ENCODE results near the gene PTRH2. TPM values are rescaled to one million over a fixed set of nuclear protein-coding genes. Genes with fewer than 3 reads are reported as not detected.

PTRH2 gene
- total RNA-seq, 1 donor from 2014 or later: 125 TPM

- Histone ChIP-seq H3K9me3 (no peaks in the 10 kb centered on the region), H3K27ac (no peak overlapping the region), H3K4me3 (no peak overlapping the region), H3K27me3 (no peaks in the 10 kb centered on the region), H3K4me1 (peaks cover 0 to 18% of the 10 kb centered on the region in 2 donors), H3K36me3 (peaks cover 0 to 4% of the 10 kb centered on the region in 2 donors)
- TF ChIP-seq, protein P1, sequence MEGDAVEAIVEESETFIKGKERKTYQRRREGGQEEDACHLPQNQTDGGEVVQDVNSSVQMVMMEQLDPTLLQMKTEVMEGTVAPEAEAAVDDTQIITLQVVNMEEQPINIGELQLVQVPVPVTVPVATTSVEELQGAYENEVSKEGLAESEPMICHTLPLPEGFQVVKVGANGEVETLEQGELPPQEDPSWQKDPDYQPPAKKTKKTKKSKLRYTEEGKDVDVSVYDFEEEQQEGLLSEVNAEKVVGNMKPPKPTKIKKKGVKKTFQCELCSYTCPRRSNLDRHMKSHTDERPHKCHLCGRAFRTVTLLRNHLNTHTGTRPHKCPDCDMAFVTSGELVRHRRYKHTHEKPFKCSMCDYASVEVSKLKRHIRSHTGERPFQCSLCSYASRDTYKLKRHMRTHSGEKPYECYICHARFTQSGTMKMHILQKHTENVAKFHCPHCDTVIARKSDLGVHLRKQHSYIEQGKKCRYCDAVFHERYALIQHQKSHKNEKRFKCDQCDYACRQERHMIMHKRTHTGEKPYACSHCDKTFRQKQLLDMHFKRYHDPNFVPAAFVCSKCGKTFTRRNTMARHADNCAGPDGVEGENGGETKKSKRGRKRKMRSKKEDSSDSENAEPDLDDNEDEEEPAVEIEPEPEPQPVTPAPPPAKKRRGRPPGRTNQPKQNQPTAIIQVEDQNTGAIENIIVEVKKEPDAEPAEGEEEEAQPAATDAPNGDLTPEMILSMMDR (IDR thresholded peaks at IDR 0.05): no peak
- DNase-seq (ENCODE audit: low spot score in 2 of 2): no peak
- intact Hi-C loops (cut with DNase I): no loop called here
Measured at GRCh38 chr17:59727817-59728533, 20.7 kb upstream of the PTRH2 start.

- TF ChIP-seq, protein P1 (IDR thresholded peaks at IDR 0.05): no peak
- Histone ChIP-seq H3K36me3 (no peaks in the 10 kb centered on the region), H3K27me3 (no peaks in the 10 kb centered on the region), H3K4me3 (no peak overlapping the region), H3K4me1 (peaks cover 0 to 18% of the 10 kb centered on the region in 2 donors), H3K27ac (peak overlapping the region; percentile 41 to 54), H3K9me3 (no peaks in the 10 kb centered on the region)
- no peak for DNase-seq (ENCODE audit: low spot score in 2 of 2)
- intact Hi-C loops (cut with DNase I): no loop called here
Measured at GRCh38 chr17:59725691-59726090, 18.5 kb upstream of the PTRH2 start.

DNA sequence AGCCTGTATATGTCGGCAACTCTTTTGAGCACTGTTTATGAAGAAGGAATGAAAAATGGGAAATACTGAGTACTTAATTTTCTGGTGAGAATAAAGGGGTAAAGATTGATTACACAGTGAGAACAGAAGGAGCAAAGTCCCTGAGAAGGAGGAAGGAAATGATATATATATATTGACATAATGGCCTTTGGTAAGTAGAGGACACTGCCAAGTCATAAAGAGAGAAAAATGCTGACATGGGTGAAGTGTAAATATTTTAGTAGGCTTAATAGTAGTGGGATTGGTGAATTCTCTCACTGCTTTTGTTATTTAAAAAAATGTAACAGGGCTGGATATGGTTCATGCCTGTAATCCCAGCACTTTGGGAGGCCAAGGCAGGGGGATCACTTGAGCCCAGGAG lies 16.4 kb upstream of the PTRH2 start:
- H3K4me3 ChIP-seq: no peak overlapping the region
- peaks cover 0 to 18% of the 10 kb centered on the region in 2 donors for H3K4me1 ChIP-seq
- intact Hi-C loops (cut with DNase I): no loop called here
- no peak for DNase-seq (ENCODE audit: low spot score in 2 of 2)
- H3K27ac ChIP-seq: no peak overlapping the region
- H3K9me3 ChIP-seq: no peaks in the 10 kb centered on the region
- TF ChIP-seq, protein P1 (IDR thresholded peaks at IDR 0.05): no peak
- no peaks in the 10 kb centered on the region for H3K27me3 ChIP-seq
- no peaks in the 10 kb centered on the region for H3K36me3 ChIP-seq

DNA sequence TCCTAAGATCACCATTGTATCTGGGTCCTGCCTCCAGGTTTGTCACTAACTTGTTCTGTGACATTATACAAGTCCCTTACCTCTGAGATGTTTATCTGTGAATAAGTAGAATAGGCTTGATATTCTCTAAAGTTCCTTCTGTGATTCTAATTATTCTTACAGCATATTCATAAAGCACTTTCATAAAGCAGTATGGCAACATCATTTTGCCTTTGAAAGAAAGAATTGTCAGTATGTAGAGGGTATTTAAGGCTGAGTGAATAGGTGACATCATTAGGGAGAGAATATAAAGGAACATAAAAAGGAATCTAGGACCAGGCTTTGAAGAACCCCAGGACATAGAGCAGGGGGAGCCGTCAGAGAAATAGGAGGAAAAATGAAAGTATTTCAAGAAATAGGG lies 15.8 kb upstream of the PTRH2 start:
- no peaks in the 10 kb centered on the region for H3K36me3 ChIP-seq
- TF ChIP-seq, protein P1 (IDR thresholded peaks at IDR 0.05): no peak
- no peak overlapping the region for H3K4me3 ChIP-seq
- H3K4me1 ChIP-seq: peaks cover 0 to 18% of the 10 kb centered on the region in 2 donors
- no peak overlapping the region for H3K27ac ChIP-seq
- H3K27me3 ChIP-seq: no peaks in the 10 kb centered on the region
- no peak for DNase-seq (ENCODE audit: low spot score in 2 of 2)
- intact Hi-C loops (cut with DNase I): no loop called here
- no peaks in the 10 kb centered on the region for H3K9me3 ChIP-seq

- DNase-seq (ENCODE audit: low spot score in 2 of 2): no peak
- Histone ChIP-seq H3K9me3 (no peaks in the 10 kb centered on the region), H3K36me3 (no peaks in the 10 kb centered on the region), H3K4me3 (no peak overlapping the region), H3K27ac (no peak overlapping the region), H3K4me1 (peaks cover 0 to 18% of the 10 kb centered on the region in 2 donors), H3K27me3 (no peaks in the 10 kb centered on the region)
- TF ChIP-seq, protein P1 (IDR thresholded peaks at IDR 0.05): no peak
- intact Hi-C loops (cut with DNase I): no loop called here
Measured at GRCh38 chr17:59722623-59723022, 15.4 kb upstream of the PTRH2 start.

Data from ascending aorta (tissue), 2 donors.